Measurements from ENCODE around the gene FMN2.

The FMN2 gene

DNA sequence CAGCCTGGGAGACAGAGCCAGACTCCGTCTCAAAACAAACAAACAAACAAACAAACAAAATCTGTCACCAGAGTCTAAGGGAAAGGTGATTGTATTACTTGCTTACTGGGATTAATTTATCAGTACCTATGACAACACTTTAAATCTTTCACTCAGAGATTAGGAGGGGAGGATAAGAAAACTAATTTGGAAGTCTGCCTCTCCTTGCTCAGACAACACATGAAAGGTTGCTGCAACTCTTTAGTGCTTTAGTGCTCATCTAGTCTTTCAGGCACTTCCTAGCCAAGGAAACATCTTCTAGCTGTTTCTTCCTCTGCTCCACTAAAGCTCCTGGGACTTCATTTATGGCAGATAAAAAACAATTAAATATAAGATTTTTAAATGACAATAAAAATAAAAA lies 7.3 kb upstream of the FMN2 start:
- no peaks in the 10 kb centered on the region for H3K36me3 ChIP-seq (ENCODE audit: control insufficient read depth, low read length)
- TF ChIP-seq, protein P1, sequence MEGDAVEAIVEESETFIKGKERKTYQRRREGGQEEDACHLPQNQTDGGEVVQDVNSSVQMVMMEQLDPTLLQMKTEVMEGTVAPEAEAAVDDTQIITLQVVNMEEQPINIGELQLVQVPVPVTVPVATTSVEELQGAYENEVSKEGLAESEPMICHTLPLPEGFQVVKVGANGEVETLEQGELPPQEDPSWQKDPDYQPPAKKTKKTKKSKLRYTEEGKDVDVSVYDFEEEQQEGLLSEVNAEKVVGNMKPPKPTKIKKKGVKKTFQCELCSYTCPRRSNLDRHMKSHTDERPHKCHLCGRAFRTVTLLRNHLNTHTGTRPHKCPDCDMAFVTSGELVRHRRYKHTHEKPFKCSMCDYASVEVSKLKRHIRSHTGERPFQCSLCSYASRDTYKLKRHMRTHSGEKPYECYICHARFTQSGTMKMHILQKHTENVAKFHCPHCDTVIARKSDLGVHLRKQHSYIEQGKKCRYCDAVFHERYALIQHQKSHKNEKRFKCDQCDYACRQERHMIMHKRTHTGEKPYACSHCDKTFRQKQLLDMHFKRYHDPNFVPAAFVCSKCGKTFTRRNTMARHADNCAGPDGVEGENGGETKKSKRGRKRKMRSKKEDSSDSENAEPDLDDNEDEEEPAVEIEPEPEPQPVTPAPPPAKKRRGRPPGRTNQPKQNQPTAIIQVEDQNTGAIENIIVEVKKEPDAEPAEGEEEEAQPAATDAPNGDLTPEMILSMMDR (IDR thresholded peaks at IDR 0.05; ENCODE audit: low read depth, low read length, poor library complexity, severe bottlenecking), result no peak
- TF ChIP-seq EZH2phosphoT487 (IDR thresholded peaks at IDR 0.05; ENCODE audit: borderline replicate concordance, low read length), result no peak
- no peaks in the 10 kb centered on the region for H3K9me2 ChIP-seq (replicated peaks; ENCODE audit: control insufficient read depth, low read length)
- H3F3A ChIP-seq (ENCODE audit: control insufficient read depth, insufficient read depth), result no peaks in the 10 kb centered on the region
- H4K20me1 ChIP-seq (ENCODE audit: control insufficient read depth, insufficient read depth, low read depth, low read length), result no peaks in the 10 kb centered on the region
- H3K4me3 ChIP-seq (ENCODE audit: low read length), result no peak overlapping the region
- H3K9me3 ChIP-seq (ENCODE audit: control insufficient read depth, insufficient read depth, low read length), result no peaks in the 10 kb centered on the region
- peaks cover 3% of the 10 kb centered on the region; the same call in 1 of the 2 replicates for H3K4me1 ChIP-seq (ENCODE audit: control insufficient read depth, low read length)
- no peak overlapping the region for H3K27ac ChIP-seq (ENCODE audit: low read depth, low read length)
- no peaks in the 10 kb centered on the region for H3K79me2 ChIP-seq (ENCODE audit: control insufficient read depth, low read length)
- H3K4me2 ChIP-seq (ENCODE audit: low read length), result no peak overlapping the region
- H3K27me3 ChIP-seq (ENCODE audit: control insufficient read depth, low read length), result no peaks in the 10 kb centered on the region

DNA sequence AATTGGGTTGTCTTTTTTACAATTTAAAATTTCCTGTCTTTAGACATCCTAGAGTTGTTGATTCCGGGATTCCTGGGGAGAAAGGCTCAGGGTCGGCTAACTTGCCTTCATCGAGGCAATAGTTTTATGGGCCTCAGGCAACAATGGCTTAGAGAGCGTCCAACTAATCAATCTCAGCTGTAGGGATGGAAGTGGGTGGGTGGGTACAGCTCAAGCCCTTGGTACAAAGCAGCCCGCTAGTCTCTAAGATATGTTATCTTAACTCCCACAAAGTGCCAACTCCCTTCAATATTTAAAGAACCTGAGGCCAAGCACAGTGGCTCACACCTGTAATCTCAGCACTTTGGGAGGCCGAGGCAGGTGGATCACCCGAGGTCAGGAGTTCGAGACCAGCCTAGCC lies 6.9 kb upstream of the FMN2 start:
- no peak overlapping the region for H3K4me2 ChIP-seq (ENCODE audit: low read length)
- no peaks in the 10 kb centered on the region for H3K9me2 ChIP-seq (replicated peaks; ENCODE audit: control insufficient read depth, low read length)
- no peaks in the 10 kb centered on the region for H3F3A ChIP-seq (ENCODE audit: control insufficient read depth, insufficient read depth)
- no peak for TF ChIP-seq EZH2phosphoT487 (IDR thresholded peaks at IDR 0.05; ENCODE audit: borderline replicate concordance, low read length)
- TF ChIP-seq, protein P1 (IDR thresholded peaks at IDR 0.05; ENCODE audit: low read depth, low read length, poor library complexity, severe bottlenecking), result no peak
- no peak overlapping the region for H3K27ac ChIP-seq (ENCODE audit: low read depth, low read length)
- H3K9me3 ChIP-seq (ENCODE audit: control insufficient read depth, insufficient read depth, low read length), result no peaks in the 10 kb centered on the region
- H3K27me3 ChIP-seq (ENCODE audit: control insufficient read depth, low read length), result no peaks in the 10 kb centered on the region
- H3K79me2 ChIP-seq (ENCODE audit: control insufficient read depth, low read length), result no peaks in the 10 kb centered on the region
- H3K36me3 ChIP-seq (ENCODE audit: control insufficient read depth, low read length), result no peaks in the 10 kb centered on the region
- H4K20me1 ChIP-seq (ENCODE audit: control insufficient read depth, insufficient read depth, low read depth, low read length), result no peaks in the 10 kb centered on the region
- peaks cover 6% of the 10 kb centered on the region for H3K4me1 ChIP-seq (ENCODE audit: control insufficient read depth, low read length)
- H3K4me3 ChIP-seq (ENCODE audit: low read length), result no peak overlapping the region

DNA sequence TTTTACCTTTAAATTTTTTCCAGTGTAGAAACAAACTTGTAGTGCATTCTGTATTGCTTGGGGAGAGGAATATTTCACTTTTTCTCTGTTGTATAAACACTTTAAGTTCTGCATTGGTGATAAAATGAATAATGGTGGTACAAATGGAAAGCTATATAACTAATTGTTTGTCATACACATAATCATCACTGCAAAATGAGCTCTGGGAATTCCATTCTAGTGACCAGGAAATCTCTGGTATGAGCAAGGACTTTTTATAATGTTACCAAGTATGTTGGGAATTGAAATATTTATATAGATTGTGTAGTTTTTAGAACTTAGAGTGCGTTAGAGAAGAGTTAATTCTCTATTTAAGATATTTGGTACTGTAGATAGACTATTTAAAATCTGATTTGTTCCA lies 5.0 kb upstream of the FMN2 start:
- TF ChIP-seq EZH2phosphoT487 (IDR thresholded peaks at IDR 0.05; ENCODE audit: borderline replicate concordance, low read length), result no peak
- TF ChIP-seq, protein P1 (IDR thresholded peaks at IDR 0.05; ENCODE audit: low read depth, low read length, poor library complexity, severe bottlenecking), result no peak
- Histone ChIP-seq H3K79me2 (ENCODE audit: control insufficient read depth, low read length) (no peaks in the 10 kb centered on the region), H3K4me3 (ENCODE audit: low read length) (no peak overlapping the region), H3F3A (ENCODE audit: control insufficient read depth, insufficient read depth) (no peaks in the 10 kb centered on the region), H4K20me1 (ENCODE audit: control insufficient read depth, insufficient read depth, low read depth, low read length) (no peaks in the 10 kb centered on the region), H3K36me3 (ENCODE audit: control insufficient read depth, low read length) (no peaks in the 10 kb centered on the region), H3K4me2 (ENCODE audit: low read length) (no peak overlapping the region), H3K4me1 (ENCODE audit: control insufficient read depth, low read length) (peaks cover 19% of the 10 kb centered on the region), H3K9me2 (replicated peaks; ENCODE audit: control insufficient read depth, low read length) (no peaks in the 10 kb centered on the region), H3K27ac (ENCODE audit: low read depth, low read length) (no peak overlapping the region), H3K27me3 (ENCODE audit: control insufficient read depth, low read length) (no peaks in the 10 kb centered on the region), H3K9me3 (ENCODE audit: control insufficient read depth, insufficient read depth, low read length) (no peaks in the 10 kb centered on the region)

Data from DOHH2 (cell line).